MM.1S (cell line): ENCODE data around the gene ATP10D.

Experiments used
- CTCF ChIP-seq: fragments of 300-600 bp; sonication (generic); IDR thresholded peaks from 2 replicates; pipeline ENCODE4 v1.5.1; 2016; ENCODE audit warnings: antibody characterized with exemption, low read length, mixed read lengths
- EZH2 ChIP-seq: fragments of 300-600 bp; sonication (generic); optimal IDR thresholded peaks from 2 replicates; pipeline ENCODE3; 2017; ENCODE audit warnings: low read depth, mild to moderate bottlenecking, antibody characterized with exemption, low read length, mixed read lengths
- EZH2phosphoT487 ChIP-seq: fragments of 300-600 bp; sonication (generic); IDR thresholded peaks from 2 replicates; pipeline ENCODE4 v1.6.1; 2018; ENCODE audit warnings: antibody characterized with exemption, low read length

- TF ChIP-seq CTCF: no peak
- TF ChIP-seq EZH2: no peak
- no peak for TF ChIP-seq EZH2phosphoT487
Observed at GRCh38 chr4:47621181-47621580, 136.1 kb downstream of the ATP10D start.
